Measurements from ENCODE around the gene SPEF1.

The SPEF1 gene

GRCh38 chr20:3760655-3761348 lies 20.4 kb downstream of the SPEF1 start:
- no peak for DNase-seq (ENCODE audit: low spot score)
- TF ChIP-seq CTCF (IDR thresholded peaks at IDR 0.05; ENCODE audit: extremely low read depth, missing control alignments): no peak

GRCh38 chr20:3759884-3760283 lies 21.4 kb downstream of the SPEF1 start:
- no peak for DNase-seq (ENCODE audit: low spot score)
- no peak for TF ChIP-seq CTCF (IDR thresholded peaks at IDR 0.05; ENCODE audit: extremely low read depth, missing control alignments)

- no peak for TF ChIP-seq CTCF (IDR thresholded peaks at IDR 0.05; ENCODE audit: extremely low read depth, missing control alignments)
- DNase-seq (ENCODE audit: low spot score): no peak
Measured at GRCh38 chr20:3759316-3759823, 21.9 kb downstream of the SPEF1 start.

- TF ChIP-seq CTCF (IDR thresholded peaks at IDR 0.05; ENCODE audit: extremely low read depth, missing control alignments): no peak
Measured at GRCh38 chr20:3758566-3758965, 22.7 kb downstream of the SPEF1 start.

GRCh38 chr20:3757268-3757667 lies 24.0 kb downstream of the SPEF1 start:
- no peak for DNase-seq (ENCODE audit: low spot score)
- no peak for TF ChIP-seq CTCF (IDR thresholded peaks at IDR 0.05; ENCODE audit: extremely low read depth, missing control alignments)

More at GRCh38 chr20:3758566-3758965, 22.7 kb downstream of the SPEF1 start:
- DNase-seq (ENCODE audit: low spot score): no peak

GRCh38 chr20:3755814-3756480 lies 25.3 kb downstream of the SPEF1 start:
- DNase-seq (ENCODE audit: low spot score): no peak
- TF ChIP-seq CTCF (IDR thresholded peaks at IDR 0.05; ENCODE audit: extremely low read depth, missing control alignments): no peak

- no peak for DNase-seq (ENCODE audit: low spot score)
- TF ChIP-seq CTCF (IDR thresholded peaks at IDR 0.05; ENCODE audit: extremely low read depth, missing control alignments): no peak
Measured at GRCh38 chr20:3755269-3755668, 26.0 kb downstream of the SPEF1 start.

Measured in GM20000 (cell line).